LNCaP clone FGC (cell line): Measurements from ENCODE around the gene ZNF436.

Source experiments
- DNase-seq: peaks from one replicate; pipeline ENCODE4 v3.0.0-alpha.2; 2011; ENCODE audit warnings: low read depth
- H3K4me3 ChIP-seq: 2 replicates; pipeline ENCODE4 v1.5.1; 2011; ENCODE audit warnings: mild to moderate bottlenecking, low read depth, low read length, control low read depth
- TF ChIP-seq, protein P1 (sequence below): IDR thresholded peaks from 2 replicates; pipeline ENCODE4 v1.5.1; 2012; ENCODE audit warnings: mild to moderate bottlenecking; ENCODE audit not compliant: control insufficient read depth, insufficient read depth; ENCODE audit errors: extremely low read depth

ZNF436 gene

DNA sequence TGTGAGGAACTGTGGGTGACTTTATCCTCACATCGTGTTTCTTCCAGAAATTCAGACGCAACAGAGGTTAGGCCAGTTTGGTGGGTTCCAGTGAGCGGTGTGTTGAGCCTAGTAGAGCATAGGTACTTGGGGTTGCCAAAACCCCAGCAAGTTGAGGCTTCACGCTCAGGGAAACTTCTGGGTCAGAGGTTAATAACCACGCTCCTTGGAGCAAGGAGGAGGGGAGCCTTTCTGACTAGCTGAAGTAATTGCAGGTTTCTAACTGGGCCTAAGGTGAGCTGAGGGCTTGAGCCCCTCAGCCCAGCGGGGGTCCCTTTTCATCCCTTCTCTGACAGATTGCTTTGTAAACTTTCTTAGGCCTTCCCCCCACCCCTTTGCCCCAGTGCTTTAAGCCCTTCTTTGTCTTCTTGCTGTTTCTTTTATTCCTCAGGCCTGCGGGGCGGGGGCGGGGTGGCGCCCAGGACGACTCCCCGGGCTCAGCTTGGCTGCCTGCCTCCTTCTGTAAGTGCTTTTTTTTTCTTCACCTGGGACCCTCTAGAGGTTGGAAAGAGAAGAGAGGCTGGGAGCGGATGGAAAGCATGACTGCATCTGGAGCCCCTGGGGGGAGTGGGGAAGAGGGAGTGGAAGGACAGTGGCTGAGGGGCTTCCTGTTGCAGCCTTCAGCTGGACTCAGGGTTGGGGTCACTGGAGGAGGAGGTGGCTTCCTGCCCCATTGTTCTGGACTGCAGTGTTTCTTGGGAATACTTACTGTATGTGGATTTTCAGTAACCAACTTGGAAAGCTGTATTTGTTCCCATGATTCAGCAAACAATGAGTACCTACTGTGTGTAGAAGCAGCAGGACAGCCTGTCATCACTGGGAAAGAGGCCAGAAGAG, 1.3 kb upstream of the ZNF436 start:
- TF ChIP-seq, protein P1, sequence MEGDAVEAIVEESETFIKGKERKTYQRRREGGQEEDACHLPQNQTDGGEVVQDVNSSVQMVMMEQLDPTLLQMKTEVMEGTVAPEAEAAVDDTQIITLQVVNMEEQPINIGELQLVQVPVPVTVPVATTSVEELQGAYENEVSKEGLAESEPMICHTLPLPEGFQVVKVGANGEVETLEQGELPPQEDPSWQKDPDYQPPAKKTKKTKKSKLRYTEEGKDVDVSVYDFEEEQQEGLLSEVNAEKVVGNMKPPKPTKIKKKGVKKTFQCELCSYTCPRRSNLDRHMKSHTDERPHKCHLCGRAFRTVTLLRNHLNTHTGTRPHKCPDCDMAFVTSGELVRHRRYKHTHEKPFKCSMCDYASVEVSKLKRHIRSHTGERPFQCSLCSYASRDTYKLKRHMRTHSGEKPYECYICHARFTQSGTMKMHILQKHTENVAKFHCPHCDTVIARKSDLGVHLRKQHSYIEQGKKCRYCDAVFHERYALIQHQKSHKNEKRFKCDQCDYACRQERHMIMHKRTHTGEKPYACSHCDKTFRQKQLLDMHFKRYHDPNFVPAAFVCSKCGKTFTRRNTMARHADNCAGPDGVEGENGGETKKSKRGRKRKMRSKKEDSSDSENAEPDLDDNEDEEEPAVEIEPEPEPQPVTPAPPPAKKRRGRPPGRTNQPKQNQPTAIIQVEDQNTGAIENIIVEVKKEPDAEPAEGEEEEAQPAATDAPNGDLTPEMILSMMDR = no peak
- no peak overlapping the region for H3K4me3 ChIP-seq
- no peak for DNase-seq

GRCh38 chr1:23370330-23370708, 683 bp upstream of the ZNF436 start:
- DNase-seq = no peak
- TF ChIP-seq, protein P1 = no peak
- H3K4me3 ChIP-seq = peak overlapping the region; percentile 73; the same call in 1 of the 2 replicates

DNA sequence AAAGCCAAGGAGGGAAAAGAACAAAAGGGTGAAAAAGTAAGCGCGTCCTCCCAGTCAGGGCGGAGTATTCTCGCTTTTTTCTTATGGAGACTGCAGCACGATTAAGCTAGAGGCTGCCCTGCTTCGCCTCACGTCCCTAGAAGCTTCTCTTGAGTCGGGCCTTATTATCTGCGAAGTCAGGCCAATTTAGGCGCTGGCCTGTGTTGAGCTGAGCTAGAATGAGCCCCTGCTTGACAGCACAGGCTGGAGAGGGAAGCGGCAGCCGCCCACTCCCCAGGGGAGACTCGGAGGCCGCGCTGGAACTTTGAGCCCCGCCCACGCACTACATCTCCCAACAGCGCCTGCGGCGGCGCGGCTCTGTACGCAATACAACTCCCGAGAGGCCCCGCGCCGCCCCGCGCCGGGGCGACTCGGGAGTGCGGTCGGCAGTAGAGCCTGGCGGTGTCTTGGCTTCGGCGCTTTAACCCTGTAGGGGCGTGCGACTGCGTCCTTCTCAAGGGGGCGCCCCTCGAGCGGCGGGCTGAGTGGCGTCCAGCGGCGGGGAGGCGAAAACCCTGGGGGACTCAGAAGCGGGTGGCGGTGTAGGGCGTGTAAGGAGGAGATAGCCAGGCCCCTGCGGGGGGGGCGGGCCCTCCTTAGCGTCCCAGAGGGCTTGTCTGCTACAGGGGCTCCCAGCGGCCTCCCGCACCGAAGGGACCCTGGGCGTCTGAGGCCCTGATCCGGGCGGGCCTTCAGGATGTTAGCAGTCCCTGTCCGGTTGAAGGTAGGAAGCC, 888 bp downstream of the ZNF436 start:
- TF ChIP-seq, protein P1 = peak; percentile 17; the same call in 1 of the 2 replicates
- peak overlapping the region; percentile 73 for H3K4me3 ChIP-seq
- DNase-seq = no peak

- TF ChIP-seq, protein P1 = no peak
- H3K4me3 ChIP-seq = peak overlapping the region; percentile 73
- DNase-seq = peak; percentile 92
These were observed 1.7 kb downstream of the ZNF436 start for GRCh38 chr1:23367791-23368561.

DNA sequence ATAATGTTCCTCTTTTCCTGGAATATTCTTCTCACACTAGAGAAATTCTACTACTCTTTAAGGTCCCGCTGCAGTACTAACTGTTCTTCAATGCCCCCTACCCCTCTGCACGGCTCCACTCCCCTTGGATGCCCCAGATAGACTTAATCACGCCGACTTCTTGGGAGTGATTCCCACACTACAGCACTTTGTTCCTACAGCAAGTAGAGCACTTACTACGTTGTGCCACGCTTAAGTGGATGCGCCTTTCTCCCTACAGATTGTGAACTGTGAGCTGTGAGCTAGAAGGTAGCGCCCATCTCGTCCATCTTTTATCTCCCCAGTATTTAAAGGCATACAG, 2.2 kb downstream of the ZNF436 start:
- TF ChIP-seq, protein P1 = no peak
- peak overlapping the region; percentile 73 for H3K4me3 ChIP-seq
- DNase-seq = no peak

DNA sequence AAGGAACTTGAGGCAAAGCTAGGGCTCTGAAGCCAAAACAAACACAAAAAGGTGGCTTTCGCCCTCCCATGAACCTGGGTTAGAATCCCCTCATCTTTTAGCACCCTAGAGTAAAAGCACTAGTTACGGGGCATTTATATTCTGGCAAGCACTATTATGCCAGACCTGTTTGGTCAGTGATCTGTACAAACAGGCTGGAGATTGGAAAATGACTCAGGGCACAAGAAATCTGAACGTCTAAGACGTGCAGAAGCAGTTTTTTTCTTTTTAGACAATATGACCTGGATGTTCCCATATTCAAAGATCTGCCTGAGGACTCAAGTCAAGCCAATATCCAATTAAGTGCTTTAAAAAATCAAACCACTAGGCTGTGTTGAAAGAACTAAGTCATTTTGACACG, 3.0 kb downstream of the ZNF436 start:
- peak overlapping the region; percentile 73 for H3K4me3 ChIP-seq
- TF ChIP-seq, protein P1 = no peak
- no peak for DNase-seq
